Measurements from ENCODE around the gene TBL1XR1. TPM values are rescaled to one million over a fixed set of nuclear protein-coding genes. Genes with fewer than 3 reads are reported as not detected.
A peak's percentile ranks its signal among the peaks of the same experiment; 100 is the strongest.

Gene TBL1XR1
- total RNA-seq, 1 donor from 2014 or later = 203 TPM

DNA sequence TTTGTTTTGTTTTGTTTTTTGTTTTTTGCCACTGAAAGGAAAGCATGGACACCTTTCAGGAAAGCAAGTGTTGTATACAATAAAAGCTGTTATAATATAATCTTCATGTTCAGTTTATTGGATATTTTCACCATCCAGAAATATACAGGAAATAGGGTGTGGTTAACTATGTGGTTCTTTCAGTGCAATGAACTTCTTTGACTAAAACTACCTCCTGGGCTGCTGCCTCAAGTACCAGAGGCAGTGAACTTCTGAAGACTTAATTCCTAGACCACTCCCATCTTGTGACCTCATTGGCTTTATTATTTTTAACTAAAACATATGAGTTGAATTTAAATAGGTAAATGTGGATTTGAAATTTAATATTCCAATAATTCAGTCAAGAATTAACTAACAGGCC lies 27.1 kb upstream of the TBL1XR1 start:
- Histone ChIP-seq H3K27me3 (ENCODE audit: control insufficient read depth, insufficient read depth, low read length) (no peaks in the 10 kb centered on the region), H3K4me3 (ENCODE audit: low read depth, low read length) (no peak overlapping the region), H3K36me3 (ENCODE audit: control insufficient read depth, insufficient read depth, low read length) (no peaks in the 10 kb centered on the region)
- DNase-seq (ENCODE audit: low read depth) (no peak), FAIRE-seq (no peak)
- TF ChIP-seq, protein P1, sequence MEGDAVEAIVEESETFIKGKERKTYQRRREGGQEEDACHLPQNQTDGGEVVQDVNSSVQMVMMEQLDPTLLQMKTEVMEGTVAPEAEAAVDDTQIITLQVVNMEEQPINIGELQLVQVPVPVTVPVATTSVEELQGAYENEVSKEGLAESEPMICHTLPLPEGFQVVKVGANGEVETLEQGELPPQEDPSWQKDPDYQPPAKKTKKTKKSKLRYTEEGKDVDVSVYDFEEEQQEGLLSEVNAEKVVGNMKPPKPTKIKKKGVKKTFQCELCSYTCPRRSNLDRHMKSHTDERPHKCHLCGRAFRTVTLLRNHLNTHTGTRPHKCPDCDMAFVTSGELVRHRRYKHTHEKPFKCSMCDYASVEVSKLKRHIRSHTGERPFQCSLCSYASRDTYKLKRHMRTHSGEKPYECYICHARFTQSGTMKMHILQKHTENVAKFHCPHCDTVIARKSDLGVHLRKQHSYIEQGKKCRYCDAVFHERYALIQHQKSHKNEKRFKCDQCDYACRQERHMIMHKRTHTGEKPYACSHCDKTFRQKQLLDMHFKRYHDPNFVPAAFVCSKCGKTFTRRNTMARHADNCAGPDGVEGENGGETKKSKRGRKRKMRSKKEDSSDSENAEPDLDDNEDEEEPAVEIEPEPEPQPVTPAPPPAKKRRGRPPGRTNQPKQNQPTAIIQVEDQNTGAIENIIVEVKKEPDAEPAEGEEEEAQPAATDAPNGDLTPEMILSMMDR (IDR thresholded peaks at IDR 0.05; ENCODE audit: insufficient read depth, low read length, severe bottlenecking) = no peak

DNA sequence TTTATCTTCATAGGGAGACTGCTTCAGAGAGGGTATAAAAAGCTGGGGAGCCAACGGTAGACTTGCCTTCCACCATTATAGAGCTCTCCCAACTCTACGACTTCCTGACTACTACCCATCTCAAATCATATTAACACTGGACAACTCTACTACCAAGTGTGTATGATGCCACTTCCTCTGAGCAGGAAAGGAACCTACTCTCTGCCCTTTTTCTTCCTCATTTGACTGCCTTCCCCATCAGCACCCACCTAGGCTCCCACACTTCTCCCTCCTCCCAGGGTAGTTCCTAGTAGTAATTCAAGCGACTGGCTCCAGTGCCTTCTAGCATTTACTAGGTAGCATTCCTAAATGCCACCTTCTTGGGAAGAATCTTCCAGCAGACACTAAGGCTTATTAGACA lies 24.5 kb upstream of the TBL1XR1 start:
- no peak for DNase-seq (ENCODE audit: low read depth)
- H3K36me3 ChIP-seq (ENCODE audit: control insufficient read depth, insufficient read depth, low read length) = no peaks in the 10 kb centered on the region
- no peak for FAIRE-seq
- TF ChIP-seq, protein P1 (IDR thresholded peaks at IDR 0.05; ENCODE audit: insufficient read depth, low read length, severe bottlenecking) = no peak
- no peak overlapping the region for H3K4me3 ChIP-seq (ENCODE audit: low read depth, low read length)
- no peaks in the 10 kb centered on the region for H3K27me3 ChIP-seq (ENCODE audit: control insufficient read depth, insufficient read depth, low read length)

DNA sequence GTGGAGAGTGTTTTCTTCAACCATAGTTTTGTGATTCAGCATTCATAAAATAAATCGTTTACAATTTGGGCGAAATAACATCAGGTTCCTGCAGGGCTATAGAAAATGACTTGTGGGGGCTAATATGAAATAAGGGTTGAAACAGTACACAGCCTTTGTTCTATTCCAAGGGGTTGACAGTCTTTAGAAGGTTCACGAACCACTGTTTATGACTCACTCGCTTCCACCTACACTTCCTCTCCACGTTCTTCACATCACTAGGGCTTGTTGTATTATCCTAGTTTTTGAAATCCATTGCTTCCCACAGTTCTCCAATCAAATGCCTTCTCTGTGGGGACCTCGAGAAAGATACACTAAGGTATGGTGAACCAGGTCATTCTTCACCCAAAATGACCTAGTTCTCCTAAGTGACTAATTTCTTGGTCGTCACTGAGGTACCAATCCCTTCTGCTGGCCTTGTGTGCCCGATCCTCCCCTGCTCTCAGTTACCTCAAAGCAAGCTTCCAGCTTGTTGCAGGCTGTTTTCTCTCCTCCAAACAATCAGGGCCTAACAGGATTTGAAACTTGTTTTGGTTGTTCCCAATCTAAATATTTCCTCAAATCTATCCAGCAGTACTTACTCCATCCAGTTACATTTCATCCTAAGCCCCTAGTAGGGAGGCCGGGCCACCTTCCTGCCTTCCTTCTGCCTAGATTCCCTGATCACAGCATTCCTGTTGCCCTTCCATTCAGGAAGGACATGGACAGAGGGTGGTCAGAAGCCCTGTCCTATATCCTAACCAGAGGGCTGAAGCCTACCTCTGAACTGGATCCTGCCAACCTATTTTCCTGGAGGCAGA lies 23.1 kb upstream of the TBL1XR1 start:
- TF ChIP-seq, protein P1 (IDR thresholded peaks at IDR 0.05; ENCODE audit: insufficient read depth, low read length, severe bottlenecking) = no peak
- Histone ChIP-seq H3K4me3 (ENCODE audit: low read depth, low read length) (no peak overlapping the region), H3K36me3 (ENCODE audit: control insufficient read depth, insufficient read depth, low read length) (no peaks in the 10 kb centered on the region), H3K27me3 (ENCODE audit: control insufficient read depth, insufficient read depth, low read length) (no peaks in the 10 kb centered on the region)
- DNase-seq (ENCODE audit: low read depth) = peak; percentile 35
- peak; percentile 55 for FAIRE-seq

DNA sequence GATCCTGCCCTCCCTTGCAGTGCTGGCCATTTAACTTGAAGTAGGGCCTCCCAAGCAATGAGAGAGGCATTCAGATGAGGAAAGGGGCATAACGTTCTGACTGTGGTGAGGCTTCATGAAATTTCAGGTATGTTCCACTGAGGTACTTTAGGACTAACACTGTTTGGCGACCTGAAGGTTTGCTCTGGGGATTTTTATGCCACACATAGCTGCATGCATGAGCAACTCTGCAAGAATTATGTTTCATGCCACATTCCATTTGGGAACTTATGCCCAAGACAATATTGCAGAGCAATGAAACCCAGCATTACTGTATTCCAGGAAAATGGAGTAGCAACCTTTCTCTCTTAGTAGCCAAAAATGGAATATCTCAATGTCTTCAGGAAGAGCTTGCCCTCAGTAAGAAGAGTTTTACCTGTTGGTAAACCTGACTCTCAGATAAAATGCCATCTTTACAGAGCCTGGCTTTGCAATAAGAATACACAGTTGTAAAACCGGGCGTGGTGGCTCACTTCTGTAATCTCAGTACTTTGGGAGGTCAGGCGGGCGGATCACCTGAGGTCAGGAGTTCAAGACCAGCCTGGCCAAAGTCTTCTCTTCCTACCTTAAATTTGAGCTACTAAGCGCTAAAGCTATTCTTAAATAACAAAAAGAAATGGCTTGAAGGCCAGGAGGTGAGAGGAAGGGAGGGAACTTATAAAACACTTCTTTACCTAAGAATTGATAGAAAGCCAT lies 16.7 kb upstream of the TBL1XR1 start:
- no peak overlapping the region for H3K4me3 ChIP-seq (ENCODE audit: low read depth, low read length)
- no peaks in the 10 kb centered on the region for H3K27me3 ChIP-seq (ENCODE audit: control insufficient read depth, insufficient read depth, low read length)
- TF ChIP-seq, protein P1 (IDR thresholded peaks at IDR 0.05; ENCODE audit: insufficient read depth, low read length, severe bottlenecking) = no peak
- DNase-seq (ENCODE audit: low read depth) = no peak
- FAIRE-seq = no peak
- no peaks in the 10 kb centered on the region for H3K36me3 ChIP-seq (ENCODE audit: control insufficient read depth, insufficient read depth, low read length)

DNA sequence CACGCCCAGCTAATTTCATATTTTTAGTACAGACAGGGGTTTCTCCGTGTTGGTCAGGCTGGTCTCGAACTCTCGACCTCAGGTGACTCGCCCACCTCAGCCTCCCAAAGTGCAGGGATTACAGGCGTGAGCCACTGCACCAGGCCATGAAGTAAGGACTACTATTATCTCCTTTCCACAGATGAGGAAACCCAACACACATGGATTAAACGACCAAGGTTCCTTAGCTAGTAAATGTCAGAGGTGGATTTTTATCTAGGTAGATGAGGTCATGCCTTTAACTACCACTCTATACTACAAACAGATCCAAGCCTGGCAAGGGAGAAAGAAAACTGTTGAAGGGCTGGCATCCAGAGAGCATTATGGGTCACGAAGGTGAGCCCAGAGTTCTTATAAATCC lies 15.5 kb upstream of the TBL1XR1 start:
- Histone ChIP-seq H3K4me3 (ENCODE audit: low read depth, low read length) (no peak overlapping the region), H3K27me3 (ENCODE audit: control insufficient read depth, insufficient read depth, low read length) (no peaks in the 10 kb centered on the region), H3K36me3 (ENCODE audit: control insufficient read depth, insufficient read depth, low read length) (no peaks in the 10 kb centered on the region)
- DNase-seq (ENCODE audit: low read depth) (no peak), FAIRE-seq (no peak)
- TF ChIP-seq, protein P1 (IDR thresholded peaks at IDR 0.05; ENCODE audit: insufficient read depth, low read length, severe bottlenecking) = no peak

Data from bronchial epithelial cell (primary cell).